GM15510 (cell line): ENCODE measurements around the gene SMC6.

Experiments used
- POLR2A ChIP-seq: IDR thresholded peaks from 3 replicates; pipeline ENCODE4 v1.6.1; 2011; ENCODE audit warnings: borderline replicate concordance; ENCODE audit not compliant: insufficient read length; ENCODE audit errors: extremely low read depth

Gene SMC6, protein sequence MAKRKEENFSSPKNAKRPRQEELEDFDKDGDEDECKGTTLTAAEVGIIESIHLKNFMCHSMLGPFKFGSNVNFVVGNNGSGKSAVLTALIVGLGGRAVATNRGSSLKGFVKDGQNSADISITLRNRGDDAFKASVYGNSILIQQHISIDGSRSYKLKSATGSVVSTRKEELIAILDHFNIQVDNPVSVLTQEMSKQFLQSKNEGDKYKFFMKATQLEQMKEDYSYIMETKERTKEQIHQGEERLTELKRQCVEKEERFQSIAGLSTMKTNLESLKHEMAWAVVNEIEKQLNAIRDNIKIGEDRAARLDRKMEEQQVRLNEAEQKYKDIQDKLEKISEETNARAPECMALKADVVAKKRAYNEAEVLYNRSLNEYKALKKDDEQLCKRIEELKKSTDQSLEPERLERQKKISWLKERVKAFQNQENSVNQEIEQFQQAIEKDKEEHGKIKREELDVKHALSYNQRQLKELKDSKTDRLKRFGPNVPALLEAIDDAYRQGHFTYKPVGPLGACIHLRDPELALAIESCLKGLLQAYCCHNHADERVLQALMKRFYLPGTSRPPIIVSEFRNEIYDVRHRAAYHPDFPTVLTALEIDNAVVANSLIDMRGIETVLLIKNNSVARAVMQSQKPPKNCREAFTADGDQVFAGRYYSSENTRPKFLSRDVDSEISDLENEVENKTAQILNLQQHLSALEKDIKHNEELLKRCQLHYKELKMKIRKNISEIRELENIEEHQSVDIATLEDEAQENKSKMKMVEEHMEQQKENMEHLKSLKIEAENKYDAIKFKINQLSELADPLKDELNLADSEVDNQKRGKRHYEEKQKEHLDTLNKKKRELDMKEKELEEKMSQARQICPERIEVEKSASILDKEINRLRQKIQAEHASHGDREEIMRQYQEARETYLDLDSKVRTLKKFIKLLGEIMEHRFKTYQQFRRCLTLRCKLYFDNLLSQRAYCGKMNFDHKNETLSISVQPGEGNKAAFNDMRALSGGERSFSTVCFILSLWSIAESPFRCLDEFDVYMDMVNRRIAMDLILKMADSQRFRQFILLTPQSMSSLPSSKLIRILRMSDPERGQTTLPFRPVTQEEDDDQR

DNA sequence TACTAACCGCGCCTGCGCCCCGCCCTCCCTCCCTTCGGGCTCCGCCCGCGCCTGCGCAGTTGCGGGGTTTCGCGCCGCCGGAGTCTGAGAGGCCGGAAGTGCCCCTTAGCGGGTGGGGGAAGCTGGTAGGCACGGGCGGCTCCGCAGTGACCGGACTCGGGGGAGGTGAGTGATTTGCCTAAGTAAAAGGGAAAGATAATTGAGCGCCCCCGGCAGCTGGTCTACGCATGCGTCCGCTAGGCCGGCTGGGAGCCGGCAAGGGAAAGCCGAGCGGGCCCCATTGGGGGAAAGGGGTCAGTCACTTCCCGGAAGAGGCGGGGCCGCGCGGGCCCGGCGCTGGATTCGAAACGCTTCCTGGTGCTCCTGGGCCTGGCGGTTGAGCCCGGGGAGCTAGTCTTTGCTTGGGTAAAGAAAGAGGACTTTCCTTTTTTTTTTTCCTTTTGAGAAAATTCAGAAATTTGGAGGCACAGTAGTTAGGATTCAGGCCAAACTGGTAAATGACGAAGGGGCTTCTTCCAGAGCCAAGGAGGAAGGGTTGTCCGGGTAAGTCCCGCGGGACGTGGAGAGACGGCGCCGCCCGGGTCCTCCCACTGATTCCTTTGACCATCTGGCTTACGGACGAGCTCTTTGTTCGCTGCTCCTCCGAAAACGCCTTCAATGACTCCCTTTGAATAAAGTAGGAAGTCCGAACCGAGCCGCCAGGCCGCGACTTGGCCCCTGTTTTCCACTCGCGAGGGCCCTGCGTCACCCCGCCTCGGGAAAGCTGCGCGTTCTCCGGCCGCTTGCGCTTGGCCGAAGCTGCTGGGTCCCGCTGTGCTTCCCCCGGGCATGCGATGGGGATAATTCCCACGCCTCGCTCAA is at the start of gene SMC6, which contains the start of gene GEN1:
Gene SMC6, minus strand, starts transcription at position 8 of the 861 bp plus-strand sequence. CDS start 7,864 bp downstream, outside the sequence.
Gene GEN1, plus strand, starts transcription at position 336 of the 861 bp plus-strand sequence. CDS start 5,806 bp downstream, outside the sequence.
- peak; percentile 44 for TF ChIP-seq POLR2A

DNA sequence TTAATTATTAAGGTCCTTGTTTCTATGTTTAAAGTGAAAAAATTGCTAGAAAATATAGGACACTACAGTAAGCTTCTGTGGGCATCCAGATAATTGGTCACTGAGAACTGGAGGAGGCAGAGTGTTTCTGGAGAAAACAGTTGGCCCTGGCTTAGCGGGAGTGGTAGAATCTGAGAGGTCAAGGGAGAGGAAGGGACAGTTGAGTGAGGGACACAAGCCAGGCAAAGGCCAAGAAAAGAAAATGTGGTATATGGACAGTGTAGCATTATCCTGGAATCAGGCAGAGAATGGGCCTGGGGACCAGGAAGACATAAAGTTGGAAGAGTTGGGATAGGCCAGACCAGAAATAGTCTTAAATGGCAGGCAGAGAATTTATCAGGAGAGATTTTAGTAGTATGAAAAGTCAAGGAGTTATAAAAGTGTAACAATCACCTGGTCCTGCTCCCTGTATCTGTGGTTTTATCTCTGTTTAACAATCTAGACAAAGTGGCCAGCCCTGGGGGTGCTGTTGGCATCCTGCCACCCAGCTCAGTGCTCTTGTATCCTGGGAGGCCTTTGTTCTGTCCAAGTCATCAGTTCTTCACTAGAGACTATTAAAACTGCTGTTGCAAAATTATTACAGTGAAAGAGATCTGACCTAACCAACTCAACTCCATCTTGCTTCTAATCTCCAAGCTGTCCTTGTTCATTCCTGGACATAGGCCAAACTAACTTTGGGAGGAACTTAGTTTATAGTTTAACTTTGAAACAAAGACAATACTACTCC is 47.3 kb upstream of the SMC6 start:
- no peak for TF ChIP-seq POLR2A

DNA sequence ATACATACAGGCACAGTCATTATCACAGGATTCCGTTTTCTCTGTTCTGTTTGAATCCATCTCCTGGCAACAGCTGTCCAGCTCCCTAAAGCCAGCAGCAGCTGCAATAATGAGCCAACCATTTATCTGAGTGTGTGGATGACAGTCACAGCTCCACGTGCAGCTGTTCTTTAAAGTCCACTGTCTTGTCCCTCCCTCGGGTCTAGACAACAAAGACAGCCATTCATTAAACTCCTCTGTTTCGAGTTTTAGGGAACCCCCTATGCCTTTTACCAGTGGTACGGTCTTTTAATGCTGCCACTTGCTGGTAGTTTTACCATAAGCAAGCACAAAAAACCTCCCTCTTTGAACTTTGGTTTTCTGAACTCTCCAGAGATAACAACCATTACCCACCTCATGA is 46.6 kb upstream of the SMC6 start:
- no peak for TF ChIP-seq POLR2A

DNA sequence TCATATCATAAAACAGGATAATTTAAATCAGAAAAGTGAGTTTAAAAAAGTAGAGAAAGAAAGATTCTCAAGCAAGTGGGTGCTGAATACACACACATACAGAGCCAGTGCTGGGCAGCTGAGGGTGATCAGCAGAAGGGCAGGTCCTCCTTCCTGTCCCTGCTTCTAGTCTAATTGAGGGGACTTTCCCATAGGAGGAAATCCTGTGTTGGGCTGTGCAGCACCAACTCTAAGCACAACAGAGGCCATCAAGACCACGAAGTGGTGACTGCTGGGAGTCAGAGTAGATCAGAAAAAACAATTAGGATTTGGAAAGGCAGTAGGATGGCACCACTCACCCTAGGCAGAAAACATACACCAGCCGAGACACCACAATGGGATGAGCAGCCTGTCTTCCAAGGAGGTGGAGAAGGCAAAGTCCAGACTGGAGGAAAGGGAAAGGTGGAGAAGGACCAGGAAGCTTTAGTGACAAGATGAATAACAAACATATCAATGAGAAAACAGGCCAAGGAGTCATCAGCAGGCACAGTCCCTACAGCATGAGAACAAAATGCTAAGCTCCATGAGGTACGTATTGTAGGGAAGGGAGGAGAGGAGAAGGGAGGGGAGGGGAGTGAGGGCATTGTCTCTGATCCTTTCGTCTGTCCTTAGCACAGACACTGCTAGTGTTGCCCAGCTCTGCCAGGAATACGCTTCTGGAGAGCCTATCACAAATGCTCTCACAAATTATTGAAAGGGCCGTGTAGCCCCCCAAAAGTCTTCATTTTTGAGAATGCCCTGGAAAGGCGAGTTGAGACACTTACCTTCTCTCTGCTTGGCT is 45.9 kb upstream of the SMC6 start:
- TF ChIP-seq POLR2A: no peak

DNA sequence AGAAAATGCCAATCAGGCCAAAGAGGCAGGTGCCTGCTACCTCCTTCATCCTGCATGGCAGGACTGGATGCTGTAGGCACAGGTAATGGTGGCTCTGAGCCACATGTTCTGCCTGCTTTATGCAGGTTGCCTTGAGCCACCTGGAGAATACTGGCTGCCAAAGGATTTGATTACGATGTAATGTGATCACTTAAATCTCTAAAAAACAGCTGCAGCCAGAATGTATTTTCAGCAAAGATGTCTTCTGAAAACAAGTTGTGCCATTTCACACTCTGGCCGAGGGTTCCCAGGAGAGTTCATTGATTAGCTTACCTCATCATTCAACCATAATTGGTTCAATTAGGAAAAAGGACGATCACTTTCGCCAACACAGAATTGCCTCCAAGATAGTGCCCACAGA is 44.7 kb upstream of the SMC6 start:
- no peak for TF ChIP-seq POLR2A

DNA sequence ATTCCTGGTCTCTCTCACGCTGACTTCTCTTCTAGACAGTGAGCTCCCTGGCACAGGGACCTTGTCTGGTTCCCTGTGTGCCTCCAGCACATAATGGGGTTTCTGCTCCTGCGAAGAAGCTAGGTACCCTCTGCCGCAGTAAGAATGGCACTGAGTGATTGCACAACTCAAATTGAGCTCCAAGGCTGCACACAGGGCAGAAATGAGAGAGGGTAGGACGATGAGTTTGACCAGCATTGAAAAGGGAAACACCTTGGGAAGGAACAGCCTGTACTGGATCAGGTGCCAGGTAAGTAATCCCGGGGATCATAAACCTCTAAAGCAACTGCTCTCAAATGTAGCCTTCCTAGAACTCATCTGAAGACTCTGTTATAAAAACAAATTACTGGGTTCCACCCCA is 41.7 kb upstream of the SMC6 start:
- no peak for TF ChIP-seq POLR2A

DNA sequence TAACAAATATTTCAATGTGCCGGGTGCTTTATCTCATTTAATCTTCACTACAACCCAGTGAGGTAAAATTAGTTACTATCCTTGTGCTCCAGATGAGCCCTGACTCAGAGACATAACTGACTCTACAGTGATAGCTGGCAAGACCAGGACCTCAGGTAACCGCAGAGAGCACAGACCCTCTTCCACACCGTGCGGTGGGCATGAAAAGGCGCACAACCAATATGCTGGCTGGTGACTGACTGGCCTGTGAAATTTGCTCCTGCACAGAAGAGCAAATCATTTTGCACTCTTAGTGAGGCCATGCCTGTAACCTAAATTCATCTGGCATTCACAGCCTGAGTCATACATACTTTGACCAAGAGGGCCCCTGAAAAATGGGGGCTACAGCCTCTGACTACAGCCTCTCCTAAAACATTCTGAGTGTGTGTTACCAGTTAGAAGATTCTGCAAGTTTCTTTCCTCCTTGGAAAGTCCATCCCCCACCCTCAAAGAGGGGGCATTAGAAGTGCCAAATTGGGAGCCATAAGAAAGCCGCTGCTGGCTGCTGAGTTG is 40.3 kb upstream of the SMC6 start:
- no peak for TF ChIP-seq POLR2A

DNA sequence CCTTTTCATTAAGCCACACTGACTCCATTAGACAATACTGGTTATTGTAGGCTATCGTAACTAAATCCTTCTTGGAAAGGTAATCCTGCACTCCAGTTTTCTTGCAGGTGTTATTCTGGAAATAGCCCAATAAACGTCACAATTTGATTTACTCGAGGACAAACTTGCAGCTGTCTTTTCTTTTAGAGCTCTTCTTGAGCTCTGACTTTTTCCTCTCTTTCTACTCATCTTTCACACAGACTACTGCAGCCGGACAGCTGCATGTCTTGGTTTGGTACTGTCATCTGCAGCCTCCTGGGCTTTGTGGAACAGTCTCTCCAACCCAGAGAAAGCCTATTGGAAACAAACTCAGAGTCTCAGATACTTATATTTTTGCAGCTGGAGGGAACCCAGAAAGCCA is 39.7 kb upstream of the SMC6 start:
- no peak for TF ChIP-seq POLR2A

DNA sequence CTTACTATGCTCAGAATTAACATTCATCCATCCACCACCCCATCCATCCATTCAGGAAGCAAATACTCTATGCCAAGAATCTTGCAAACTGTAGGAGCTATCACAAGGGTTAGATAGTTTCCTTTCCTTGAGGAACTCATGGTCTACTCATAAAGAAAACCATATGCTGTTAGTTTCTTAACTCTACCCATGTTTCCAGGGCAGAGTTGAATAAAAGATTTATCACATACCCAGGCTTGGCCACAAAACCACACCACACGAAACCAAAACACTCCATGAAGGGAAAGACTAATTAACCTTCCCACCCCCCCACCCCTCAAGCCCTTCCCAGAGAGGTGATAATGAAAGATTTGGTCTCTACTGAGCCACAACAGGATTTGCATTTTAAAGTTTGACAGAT is 38.9 kb upstream of the SMC6 start:
- no peak for TF ChIP-seq POLR2A

DNA sequence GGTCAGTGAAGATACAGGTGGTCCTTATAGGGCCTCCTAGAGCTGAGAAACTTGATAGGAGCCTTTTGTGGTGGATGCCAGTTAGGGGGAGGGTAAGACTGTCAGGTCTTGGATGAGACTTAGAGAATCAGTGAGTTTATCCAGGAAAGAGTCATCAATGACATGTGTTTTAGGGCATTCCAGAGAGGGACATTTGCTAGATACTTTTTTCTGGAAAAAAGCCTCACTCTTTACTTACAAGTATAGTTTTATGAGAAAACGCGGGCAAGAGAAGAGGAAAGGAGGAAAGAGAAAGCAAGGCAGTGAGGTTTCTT is 38.2 kb upstream of the SMC6 start:
- TF ChIP-seq POLR2A: no peak

DNA sequence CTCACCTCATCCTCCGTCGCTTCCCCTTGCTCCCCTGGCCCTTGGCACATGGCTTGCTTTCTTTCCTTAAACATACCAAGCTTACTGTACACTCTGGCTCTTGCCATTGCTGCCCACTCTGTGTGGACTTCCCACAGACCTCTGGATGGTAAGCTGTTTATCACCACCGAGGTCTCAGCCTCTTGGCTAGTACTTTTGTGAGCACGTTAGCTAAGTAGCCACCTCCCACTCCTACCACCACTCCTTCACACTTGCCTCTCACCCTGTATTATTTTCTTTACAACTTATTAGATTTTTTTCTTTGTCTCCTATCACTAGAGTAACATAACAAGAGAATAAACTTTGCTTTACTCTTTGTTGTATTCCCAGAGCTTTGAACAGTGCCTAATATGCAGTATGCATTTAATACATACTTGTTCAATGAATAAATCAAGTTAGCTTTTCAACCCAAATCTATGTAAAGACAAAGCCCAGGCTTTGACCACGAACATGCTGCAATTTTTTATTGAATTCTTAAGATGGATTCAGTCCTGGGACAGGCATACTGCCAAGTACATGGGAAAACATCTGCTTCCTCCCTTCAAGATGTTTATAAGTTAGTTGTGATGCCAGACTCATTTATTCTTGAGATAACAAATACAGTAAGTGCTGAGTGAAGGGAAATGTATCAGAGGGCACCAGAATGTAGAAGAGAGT is 37.7 kb upstream of the SMC6 start:
- no peak for TF ChIP-seq POLR2A

DNA sequence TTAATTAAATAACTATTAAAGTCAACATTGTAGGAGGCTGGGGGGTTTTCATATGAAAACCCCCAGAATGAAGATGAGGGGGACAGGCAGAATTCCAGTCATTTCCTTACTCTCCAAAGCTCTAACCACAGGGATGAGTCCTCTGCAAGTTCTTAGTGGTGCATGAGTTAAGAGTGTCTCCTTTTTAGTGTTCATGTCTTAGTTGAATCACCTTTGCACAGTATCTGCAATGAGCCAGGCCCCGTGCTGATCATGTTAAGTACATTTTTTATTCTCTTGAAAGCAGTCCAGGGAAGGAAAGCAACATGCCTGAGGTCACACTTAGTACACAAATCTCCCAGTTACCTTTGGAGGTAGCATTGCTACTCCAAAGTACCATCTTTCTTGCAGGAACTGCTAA is 36.9 kb upstream of the SMC6 start:
- TF ChIP-seq POLR2A: no peak
